Common myeloid progenitor, CD34-positive (primary cell): Measurements from ENCODE around the gene TTC33.

Experiments used
- CTCF ChIA-PET: fragments of 350-600 bp; sonication (Branson Sonifier 250); formaldehyde crosslinking; loops from one replicate; lab custom pipeline; 2021; ENCODE audit warnings: antibody characterized with exemption; lab: Charles Lee
- POLR2A ChIA-PET: fragments of 350-600 bp; sonication (Branson Sonifier 250); formaldehyde crosslinking; loops from one replicate; lab custom pipeline; 2021; ENCODE audit warnings: antibody characterized with exemption; lab: Charles Lee
- DNase-seq, 3 donors: peaks; one replicate each; pipeline versions ENCODE4 v3.0.0 to v3.0.0-alpha.2; 2013
- H3K27ac ChIP-seq, 2 experiments: 1 replicate in 1 of 2; 2 replicates in 1 of 2; pipeline ENCODE4 v1.7.0; 2013; ENCODE audit warnings: inconsistent platforms in 2 of 2, low read length in 2 of 2, mild to moderate bottlenecking in 2 of 2, low read depth in 1 of 2, moderate library complexity in 1 of 2; ENCODE audit not compliant: severe bottlenecking in 2 of 2, insufficient read depth in 1 of 2, poor library complexity in 1 of 2
- H3K27me3 ChIP-seq, 5 experiments: replicated peaks in 2 of 5; 1 replicate in 3 of 5; 2 replicates in 2 of 5; pipeline versions ENCODE4 v1.6.1 to v1.7.0; 2013; ENCODE audit warnings: low read length in 4 of 5, mild to moderate bottlenecking in 2 of 5, moderate library complexity in 2 of 5, inconsistent platforms in 1 of 5; ENCODE audit not compliant: insufficient read depth in 5 of 5, control insufficient read depth in 4 of 5
- H3K36me3 ChIP-seq, 4 experiments: 1 replicate in 2 of 4; 2 replicates in 2 of 4; pipeline versions ENCODE4 v1.6.1 to v1.7.0; 2013; ENCODE audit warnings: low read length in 3 of 4, control low read depth in 1 of 4, mild to moderate bottlenecking in 1 of 4; ENCODE audit not compliant: control insufficient read depth in 4 of 4, insufficient read depth in 4 of 4
- H3K4me1 ChIP-seq, 4 experiments: 1 replicate in 3 of 4; 2 replicates in 1 of 4; pipeline versions ENCODE4 v1.6.1 to v1.7.1; 2013; ENCODE audit warnings: low read length in 3 of 4, mild to moderate bottlenecking in 3 of 4, control low read depth in 1 of 4, inconsistent platforms in 1 of 4, moderate library complexity in 1 of 4; ENCODE audit not compliant: control insufficient read depth in 4 of 4, insufficient read depth in 4 of 4; ENCODE audit errors: control extremely low read depth in 1 of 4
- H3K4me3 ChIP-seq, 7 experiments: 1 replicate in 4 of 7; 2 replicates in 3 of 7; pipeline versions ENCODE4 v1.5.1 to v1.7.0; 2013; ENCODE audit warnings: mild to moderate bottlenecking in 7 of 7, low read length in 6 of 7, moderate library complexity in 6 of 7, inconsistent platforms in 2 of 7, low read depth in 2 of 7, control low read depth in 1 of 7; ENCODE audit not compliant: insufficient read depth in 4 of 7, control insufficient read depth in 1 of 7; ENCODE audit errors: extremely low read depth in 1 of 7
- H3K9me3 ChIP-seq, 5 experiments: 1 replicate in 4 of 5; 2 replicates in 1 of 5; pipeline versions ENCODE4 v1.6.1 to v1.7.1; 2013; ENCODE audit warnings: low read length in 4 of 5, mild to moderate bottlenecking in 2 of 5, inconsistent platforms in 1 of 5, low read depth in 1 of 5, moderate library complexity in 1 of 5; ENCODE audit not compliant: control insufficient read depth in 4 of 5, insufficient read depth in 2 of 5; ENCODE audit errors: control extremely low read depth in 1 of 5
- WGBS: methylation state at CpG from one replicate; pipeline ENCODE4 v1.1.5; 2013; ENCODE audit not compliant: insufficient coverage; 5-methylcytosine and 5-hydroxymethylcytosine counted together

The TTC33 gene

DNA sequence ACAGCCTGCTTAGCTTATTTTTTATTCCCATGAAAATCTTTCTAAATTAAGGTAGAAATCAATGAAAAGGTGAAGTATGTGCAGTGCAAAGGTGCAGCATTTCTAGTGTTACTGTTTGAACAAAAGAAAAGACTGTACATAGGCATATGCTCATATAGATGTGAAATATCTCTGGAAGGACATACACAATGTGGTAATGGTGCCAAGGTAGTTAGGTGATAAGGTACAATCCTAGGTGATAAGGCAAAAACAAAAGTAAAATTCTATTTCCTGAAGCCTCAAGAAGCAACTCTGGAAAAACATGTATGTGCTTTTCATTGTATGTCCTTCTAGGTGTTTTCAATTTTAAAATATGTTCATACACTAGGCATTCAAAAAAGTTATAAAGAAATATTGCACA lies 215.5 kb downstream of the TTC33 start:
- no peak for DNase-seq
- Histone ChIP-seq H3K4me3 (no peak overlapping the region), H3K27me3 (no peaks in the 10 kb centered on the region), H3K9me3 (peaks cover 0 to 3% (median 0%) of the 10 kb centered on the region in 5 experiments), H3K36me3 (no peaks in the 10 kb centered on the region), H3K4me1 (no peaks in the 10 kb centered on the region), H3K27ac (no peak overlapping the region)
- ChIA-PET CTCF (interaction anchor here (1.2 kb wide), 1 partner anchor 15 kb away, joined by 3 read pairs; no protein-coding TSS in a partner anchor), POLR2A (no interaction called here)

- Histone ChIP-seq H3K9me3 (no peaks in the 10 kb centered on the region), H3K36me3 (no peaks in the 10 kb centered on the region), H3K27ac (no peak overlapping the region), H3K4me3 (no peak overlapping the region), H3K4me1 (peaks cover 4 to 13% (median 9%) of the 10 kb centered on the region in 4 experiments), H3K27me3 (no peaks in the 10 kb centered on the region)
- ChIA-PET POLR2A (no interaction called here), CTCF (no interaction called here)
- no peak for DNase-seq
- no CpG with 5 or more reads among the region's 1 CpG for WGBS
Measured at GRCh38 chr5:40524677-40525076, 231.1 kb downstream of the TTC33 start.

DNA sequence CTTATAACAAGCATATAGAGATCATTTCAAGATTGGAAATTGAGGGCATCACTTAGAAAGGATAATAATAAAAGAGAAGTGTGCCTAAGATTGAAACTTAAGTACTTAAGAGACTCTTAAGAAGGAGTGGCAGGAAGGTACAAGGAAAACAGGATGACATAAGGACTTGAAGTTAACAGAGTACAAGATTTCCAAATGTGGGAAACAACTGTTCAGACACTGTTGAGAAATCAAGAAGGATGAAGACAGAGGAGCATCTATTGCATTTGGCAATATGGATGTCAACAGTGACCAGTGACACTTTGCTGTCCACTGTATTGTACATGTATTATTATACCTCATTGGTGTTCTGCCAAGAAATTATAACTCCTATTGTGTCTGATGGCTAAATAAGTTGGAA lies 233.8 kb downstream of the TTC33 start:
- no peaks in the 10 kb centered on the region for H3K27me3 ChIP-seq
- ChIA-PET POLR2A (no interaction called here), CTCF (interaction anchor here (1.3 kb wide), 1 partner anchor 11 kb away, joined by 4 read pairs; no protein-coding TSS in a partner anchor)
- H3K4me3 ChIP-seq, result no peak overlapping the region
- no peaks in the 10 kb centered on the region for H3K9me3 ChIP-seq
- H3K36me3 ChIP-seq, result no peaks in the 10 kb centered on the region
- H3K4me1 ChIP-seq, result peaks cover 0 to 3% (median 1%) of the 10 kb centered on the region in 4 experiments
- no peak for DNase-seq
- no peak overlapping the region for H3K27ac ChIP-seq

GRCh38 chr5:40521108-40521785 lies 234.5 kb downstream of the TTC33 start:
- Histone ChIP-seq H3K27me3 (no peaks in the 10 kb centered on the region), H3K36me3 (no peaks in the 10 kb centered on the region), H3K9me3 (no peaks in the 10 kb centered on the region), H3K4me1 (peaks cover 0 to 8% (median 6%) of the 10 kb centered on the region in 4 experiments), H3K4me3 (no peak overlapping the region), H3K27ac (no peak overlapping the region)
- no peak for DNase-seq
- ChIA-PET POLR2A (no interaction called here), CTCF (interaction anchor here (1.3 kb wide), 1 partner anchor 10 kb away, joined by 4 read pairs; no protein-coding TSS in a partner anchor)
- WGBS, result 100% methylated on average over 2 of the region's 3 CpGs

DNA sequence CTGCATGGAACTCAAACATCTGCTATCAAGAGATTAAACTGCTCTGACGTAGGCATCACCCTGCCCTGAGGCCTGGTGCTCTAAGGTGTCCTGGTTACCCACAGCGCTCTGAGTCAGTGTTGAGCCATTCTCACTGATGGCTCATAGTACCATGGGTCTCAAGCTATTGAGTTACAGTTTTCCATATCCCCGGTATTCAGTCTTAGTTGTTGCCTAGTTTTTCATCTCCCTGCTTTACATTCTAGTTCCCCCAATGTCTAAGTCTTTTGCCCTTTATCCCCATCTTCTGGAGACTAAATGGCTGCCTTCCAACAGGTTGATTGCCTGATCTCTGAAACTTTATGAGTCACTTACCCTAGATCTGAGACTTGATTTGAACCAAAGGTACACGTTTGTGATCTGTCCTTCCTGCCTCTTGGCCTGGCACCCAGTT lies 237.3 kb downstream of the TTC33 start:
- no peak overlapping the region for H3K27ac ChIP-seq
- no peaks in the 10 kb centered on the region for H3K27me3 ChIP-seq
- no peak for DNase-seq
- ChIA-PET POLR2A (no interaction called here), CTCF (interaction anchor here (2.7 kb wide), 1 partner anchor 11 kb away, joined by 10 read pairs; no protein-coding TSS in a partner anchor)
- no peak overlapping the region for H3K4me3 ChIP-seq
- H3K4me1 ChIP-seq, result peaks cover 13 to 30% (median 22%) of the 10 kb centered on the region in 4 experiments
- no peaks in the 10 kb centered on the region for H3K36me3 ChIP-seq
- WGBS, result 94% methylated on average over 4 of the region's 4 CpGs
- no peaks in the 10 kb centered on the region for H3K9me3 ChIP-seq

- Histone ChIP-seq H3K4me3 (peak overlapping the region in 2 of 7 experiments; percentile 9 to 25), H3K36me3 (no peaks in the 10 kb centered on the region), H3K4me1 (peaks cover 13 to 30% (median 21%) of the 10 kb centered on the region in 4 experiments), H3K27ac (no peak overlapping the region), H3K27me3 (no peaks in the 10 kb centered on the region), H3K9me3 (no peaks in the 10 kb centered on the region)
- WGBS, result 88% methylated on average over 3 of the region's 4 CpGs
- POLR2A ChIA-PET, result no interaction called here
- peak in 2 of 3 donors; percentile 33 for DNase-seq
- CTCF ChIA-PET, result interaction anchor here (1.2 to 2.0 kb wide), 2 partner anchors 13 to 162 kb away, joined by 4 read pairs; no protein-coding TSS in a partner anchor
Measured at GRCh38 chr5:40515476-40515875, 240.3 kb downstream of the TTC33 start.

- Histone ChIP-seq H3K9me3 (no peaks in the 10 kb centered on the region), H3K4me1 (peaks cover 13 to 30% (median 21%) of the 10 kb centered on the region in 4 experiments), H3K4me3 (peak overlapping the region in 2 of 7 experiments; percentile 9 to 25), H3K27me3 (no peaks in the 10 kb centered on the region), H3K27ac (no peak overlapping the region), H3K36me3 (no peaks in the 10 kb centered on the region)
- DNase-seq, result peak; percentile 39 to 67 (median 56)
- POLR2A ChIA-PET, result no interaction called here
- CTCF ChIA-PET, result interaction anchor here (2.0 kb wide), 1 partner anchor 162 kb away, joined by 4 read pairs; no protein-coding TSS in a partner anchor
- 20% methylated on average over 2 of the region's 5 CpGs for WGBS
Measured at GRCh38 chr5:40514976-40515375, 240.8 kb downstream of the TTC33 start.
